NCI-H524 (cell line): ENCODE data around the gene GPR17.
A peak's percentile ranks its signal among the peaks of the same experiment; 100 is the strongest.

Experiments
- DNase-seq, 2 experiments: peaks; one replicate each; lab custom pipeline; 2025; lab: John Stamatoyannopoulos, UW

GPR17 gene

DNA sequence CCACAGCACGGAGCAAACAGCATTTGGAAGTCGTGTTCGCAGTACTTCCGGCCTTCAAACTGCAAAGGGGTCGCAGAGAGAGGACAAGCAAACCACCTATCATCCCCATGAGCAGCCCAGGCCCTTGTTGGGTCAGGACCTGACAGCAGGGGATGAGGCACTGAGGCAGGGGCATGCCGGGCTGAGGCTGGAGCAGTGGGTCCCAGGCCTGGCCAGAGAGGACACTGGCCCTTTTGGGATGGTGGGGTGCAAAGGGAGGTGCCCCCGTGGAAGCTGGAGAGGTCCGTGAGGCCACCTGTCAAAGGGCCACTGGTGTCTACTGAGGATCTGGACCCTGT, 8.9 kb downstream of the GPR17 start:
- no peak for DNase-seq

DNA sequence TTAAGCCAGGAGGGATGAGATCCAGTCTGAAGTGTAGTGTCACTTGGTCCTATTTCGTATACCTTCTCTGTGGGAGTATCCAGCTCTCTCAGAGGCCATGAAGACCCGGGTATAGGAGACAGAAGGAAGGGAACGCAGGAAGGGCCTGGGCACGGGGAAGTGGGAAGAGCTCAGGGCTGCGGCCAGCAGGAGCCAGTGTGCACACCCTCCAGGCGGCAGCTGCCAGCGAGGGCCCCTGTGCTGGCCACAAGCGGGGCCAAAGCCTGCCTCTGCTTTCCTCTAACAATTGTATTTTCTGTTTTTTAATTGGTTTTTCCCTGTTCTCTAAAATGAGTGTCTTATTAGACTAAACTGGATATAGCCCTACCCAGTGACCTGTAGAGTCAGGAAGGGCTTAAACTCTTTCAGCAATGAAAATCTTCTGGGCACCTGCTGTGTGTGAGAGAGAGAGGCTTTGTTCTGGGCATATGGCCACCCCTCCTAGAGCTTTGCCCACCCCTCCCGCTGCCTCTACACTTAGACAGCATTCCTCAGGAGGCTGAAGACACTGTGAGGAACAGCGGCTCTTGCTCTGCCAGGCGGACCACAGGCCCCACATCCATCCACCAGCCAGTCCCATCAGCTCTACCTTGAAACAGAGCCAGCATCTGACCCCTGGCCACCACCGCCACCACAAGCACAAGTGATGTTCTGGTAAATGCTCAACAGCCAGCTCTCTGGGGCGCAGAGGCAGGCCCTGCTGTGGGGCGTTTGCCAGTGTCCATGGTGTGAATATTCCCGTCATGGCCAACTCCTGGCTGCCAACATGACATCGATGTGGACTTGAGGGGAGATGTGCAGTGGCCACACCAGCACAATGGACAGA, 9.5 kb downstream of the GPR17 start:
- DNase-seq = peak; percentile 17 to 70

GRCh38 chr2:127656569-127657231, 10.7 kb downstream of the GPR17 start:
- no peak for DNase-seq

DNA sequence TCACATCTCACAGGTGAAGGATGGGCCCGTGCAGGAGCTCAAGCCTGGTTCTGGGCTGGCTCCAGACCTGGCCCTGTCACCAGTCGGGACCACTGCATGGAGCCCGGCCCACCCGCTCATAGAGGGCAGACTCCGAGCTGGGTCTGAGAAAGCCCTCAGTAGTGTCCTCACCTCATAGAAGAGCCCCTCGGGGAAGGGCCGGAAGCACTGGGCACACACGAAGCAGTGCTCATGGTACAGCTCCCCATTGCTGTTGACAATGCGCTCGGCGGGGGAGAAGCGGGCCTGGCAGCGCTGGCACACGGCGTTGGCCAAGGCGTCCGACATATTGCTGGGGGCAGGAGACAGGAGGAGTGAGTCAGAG, 11.3 kb downstream of the GPR17 start:
- no peak for DNase-seq

DNA sequence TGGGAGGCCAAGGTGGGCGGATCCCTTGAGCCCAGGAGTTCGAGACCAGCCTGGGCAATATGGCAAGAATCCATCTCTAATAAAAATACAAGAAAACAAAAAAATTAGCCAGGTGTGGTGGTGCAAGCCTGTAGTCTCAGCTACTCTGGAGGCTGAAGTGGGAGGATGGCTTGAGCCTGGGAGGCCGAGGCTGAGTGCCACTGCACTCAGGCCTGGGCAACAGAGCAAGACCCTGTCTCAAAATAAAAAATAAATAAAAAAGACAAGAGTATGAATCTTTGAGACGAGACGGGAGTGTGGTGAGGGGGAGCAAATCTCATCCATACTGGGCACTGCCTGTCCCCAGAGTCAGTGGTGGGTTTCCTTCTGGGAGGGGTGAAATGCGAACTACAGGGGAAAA, 12.2 kb downstream of the GPR17 start:
- no peak for DNase-seq

- peak in 1 of 2 experiments; percentile 35 for DNase-seq
These were observed 12.9 kb downstream of the GPR17 start for GRCh38 chr2:127658641-127659407.

- DNase-seq = no peak
These were observed 13.7 kb downstream of the GPR17 start for GRCh38 chr2:127659408-127660290.

DNA sequence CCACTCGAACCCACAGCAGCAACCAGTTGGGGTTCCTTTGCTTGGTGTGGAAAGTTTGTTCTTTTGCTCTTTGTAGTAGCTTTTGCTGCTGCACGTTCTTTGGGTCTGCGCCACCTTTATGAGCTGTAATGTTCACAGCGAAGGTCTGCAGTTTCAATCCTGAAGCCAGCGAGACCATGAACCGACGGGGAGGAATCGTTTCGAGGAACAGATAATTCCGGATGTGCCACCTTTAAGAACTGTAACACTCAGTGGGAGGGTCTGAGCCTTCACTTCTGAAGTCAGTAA, 14.3 kb downstream of the GPR17 start:
- DNase-seq = no peak

GRCh38 chr2:127661072-127661649, 15.2 kb downstream of the GPR17 start:
- no peak for DNase-seq

- DNase-seq = no peak
These were observed 16.1 kb downstream of the GPR17 start for GRCh38 chr2:127661949-127662510.

DNA sequence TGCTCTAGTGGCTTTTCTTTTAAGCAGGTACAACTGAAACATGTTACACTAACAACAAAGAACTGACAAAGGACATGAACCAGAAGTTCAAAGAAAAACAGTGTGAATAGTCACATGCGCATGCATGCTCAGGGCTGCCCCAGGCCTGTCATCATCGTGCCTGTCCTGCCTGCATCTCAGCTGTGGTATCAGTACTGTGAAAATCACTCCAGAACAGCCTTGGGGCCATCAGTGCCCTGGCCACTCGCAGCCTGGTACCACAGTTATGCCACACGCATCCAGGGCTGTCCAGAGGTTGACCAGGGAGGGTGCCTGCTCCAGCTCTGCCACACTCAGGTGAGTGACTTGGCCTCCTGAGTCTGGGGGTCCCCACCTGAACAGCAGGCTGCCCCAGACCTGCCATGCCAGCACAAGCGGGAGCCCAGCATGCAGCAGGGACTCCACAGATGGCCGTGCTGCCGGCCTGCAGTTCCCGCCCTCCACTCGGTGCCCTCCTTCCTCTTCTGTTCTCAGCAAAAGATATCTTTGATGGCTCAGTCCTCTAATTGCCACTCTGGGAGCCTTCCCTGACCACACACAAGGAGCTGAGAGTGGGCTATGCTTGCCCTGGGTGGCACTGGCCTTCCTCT, 17.1 kb downstream of the GPR17 start:
- DNase-seq = no peak

GRCh38 chr2:127663566-127664064, 17.7 kb downstream of the GPR17 start:
- DNase-seq = no peak

DNA sequence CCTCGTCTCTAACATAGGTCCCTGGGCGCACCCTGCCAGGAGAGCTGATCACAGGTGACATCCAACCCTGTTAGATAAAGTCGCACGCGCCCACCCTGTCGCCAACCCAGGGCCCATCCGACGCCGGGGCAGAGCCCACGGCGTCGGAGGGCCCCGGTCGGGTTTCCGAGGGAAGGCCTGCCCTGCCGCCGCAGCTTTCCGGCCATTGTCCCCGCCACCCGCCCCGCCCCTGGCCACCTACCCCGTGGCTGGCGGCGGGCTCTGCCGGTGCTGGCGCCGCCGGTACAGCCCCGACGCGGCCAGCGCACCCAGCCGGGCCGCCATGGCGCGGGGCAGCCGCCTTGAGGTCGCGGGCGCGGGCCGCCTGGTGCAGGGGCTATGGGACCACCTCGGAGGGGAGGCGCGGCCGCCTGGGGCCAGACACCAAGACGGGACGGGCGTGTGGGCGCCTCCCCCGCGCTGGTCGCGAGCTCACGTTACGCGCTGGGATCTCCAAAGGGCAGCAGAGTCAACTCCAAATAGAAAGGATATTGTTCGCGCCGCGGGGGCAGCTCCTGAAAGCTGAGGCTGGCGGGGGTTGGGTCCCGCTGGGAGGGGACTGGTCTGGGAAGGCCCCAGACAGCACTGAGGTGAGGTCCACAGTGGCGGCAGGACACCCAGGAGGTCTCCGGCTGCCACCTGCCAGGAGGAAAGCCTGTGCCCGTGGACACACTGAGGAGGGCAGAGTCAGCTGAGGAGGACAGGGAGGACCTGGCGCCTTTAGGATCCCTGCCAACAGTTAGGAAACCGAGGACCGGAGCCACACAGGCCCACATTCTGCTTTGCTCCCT, 18.3 kb downstream of the GPR17 start:
- no peak for DNase-seq

DNA sequence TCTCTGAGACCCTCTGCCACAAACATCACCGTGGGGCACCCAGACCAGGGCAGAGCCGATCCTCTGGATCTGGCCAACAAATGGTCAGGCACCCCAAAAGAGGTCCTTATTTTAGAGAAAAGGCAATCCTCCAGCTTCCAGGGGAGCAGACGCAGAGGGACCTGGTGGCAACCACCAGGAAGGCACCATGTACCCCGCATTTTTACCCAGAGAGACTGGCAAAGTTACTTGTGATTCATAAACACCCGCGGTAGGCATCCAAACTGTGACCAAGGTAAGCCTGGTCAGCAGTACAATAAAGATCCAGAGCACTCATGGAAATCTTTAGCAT, 18.9 kb downstream of the GPR17 start:
- DNase-seq = no peak

DNA sequence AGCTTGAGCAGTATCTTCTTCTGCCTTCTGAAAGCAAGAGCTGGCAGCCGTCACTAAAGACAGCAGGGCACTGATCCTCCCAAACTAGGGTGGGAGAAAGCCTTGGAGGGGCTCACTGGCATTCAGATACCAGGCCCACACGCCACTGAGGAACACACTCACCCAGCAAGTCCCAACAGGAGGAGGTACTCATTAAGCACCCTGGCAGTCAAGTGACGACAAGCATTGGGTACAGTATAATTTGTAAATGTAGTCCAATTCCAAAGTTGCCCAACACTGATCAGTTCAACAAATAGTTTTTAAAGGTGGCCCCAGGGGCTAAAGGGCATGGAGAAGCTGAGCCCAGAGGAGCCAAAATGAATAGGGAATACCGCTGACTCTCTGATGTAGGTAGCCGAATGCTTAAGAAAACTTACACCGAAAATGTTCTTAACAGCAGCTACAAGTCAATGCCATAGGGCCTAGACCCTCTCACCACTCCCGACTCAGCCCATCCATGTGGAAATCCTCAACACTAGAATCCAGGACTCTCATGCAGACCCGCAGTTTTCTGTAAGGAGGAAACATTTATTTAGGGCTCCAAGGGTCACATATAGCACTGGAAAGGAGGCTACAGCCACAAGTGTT, 19.4 kb downstream of the GPR17 start:
- no peak for DNase-seq

GRCh38 chr2:127669056-127669455, 23.1 kb downstream of the GPR17 start:
- DNase-seq = no peak

- no peak for DNase-seq
These were observed 24.4 kb downstream of the GPR17 start for GRCh38 chr2:127670055-127670956.

DNA sequence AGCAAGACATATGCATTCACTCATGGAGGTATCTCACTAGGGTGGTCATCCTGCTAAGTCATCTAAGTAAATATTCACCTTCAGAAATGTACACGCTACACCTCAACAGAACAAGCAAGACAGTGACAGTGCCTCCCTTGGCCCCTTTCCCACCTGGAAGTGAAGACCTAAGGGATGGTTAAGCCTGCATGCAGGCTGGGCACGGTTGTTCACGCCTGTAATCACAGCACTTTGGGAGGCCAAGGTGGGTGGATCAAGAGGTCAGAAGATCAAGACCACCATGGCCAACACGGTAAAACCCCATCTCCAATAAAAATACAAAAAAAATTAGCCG, 25.0 kb downstream of the GPR17 start:
- no peak for DNase-seq
